GM18502 (cell line): Measurements from ENCODE around the gene IGF2.

Experiments used
- ATAC-seq: cut with Tn5 transposase; IDR thresholded peaks from one replicate; pipeline ENCODE4 v1.9.1; 2021; ENCODE audit warnings: mild to moderate bottlenecking; ENCODE audit not compliant: unreplicated experiment, poor library complexity

IGF2 gene

GRCh38 chr11:2155511-2155910 lies 16.3 kb upstream of the IGF2 start:
- no peak for ATAC-seq

GRCh38 chr11:2154889-2155288 lies 15.7 kb upstream of the IGF2 start:
- ATAC-seq: no peak

- no peak for ATAC-seq
Observed at GRCh38 chr11:2154195-2154585, 15.0 kb upstream of the IGF2 start.

- no peak for ATAC-seq
Observed at GRCh38 chr11:2153581-2154194, 14.5 kb upstream of the IGF2 start.

GRCh38 chr11:2151500-2152257 lies 12.5 kb upstream of the IGF2 start:
- ATAC-seq: no peak

- ATAC-seq: no peak
Observed at GRCh38 chr11:2149864-2150847, 11.0 kb upstream of the IGF2 start.

- ATAC-seq: no peak
Observed at GRCh38 chr11:2149460-2149859, 10.3 kb upstream of the IGF2 start.

GRCh38 chr11:2148595-2148994 lies 9.4 kb upstream of the IGF2 start:
- no peak for ATAC-seq

GRCh38 chr11:2147391-2147790 lies 8.2 kb upstream of the IGF2 start:
- no peak for ATAC-seq

GRCh38 chr11:2146051-2146450 lies 6.9 kb upstream of the IGF2 start:
- no peak for ATAC-seq

- no peak for ATAC-seq
Observed at GRCh38 chr11:2144544-2145248, 5.5 kb upstream of the IGF2 start.

GRCh38 chr11:2143799-2144543 lies 4.8 kb upstream of the IGF2 start:
- no peak for ATAC-seq

GRCh38 chr11:2143477-2143798 lies 4.2 kb upstream of the IGF2 start:
- no peak for ATAC-seq

GRCh38 chr11:2142762-2143202 lies 3.6 kb upstream of the IGF2 start:
- no peak for ATAC-seq

- no peak for ATAC-seq
Observed at GRCh38 chr11:2142300-2142759, 3.1 kb upstream of the IGF2 start.

- ATAC-seq: no peak
Observed at GRCh38 chr11:2140411-2141400, 1.5 kb upstream of the IGF2 start.

GRCh38 chr11:2139621-2140337 lies 590 bp upstream of the IGF2 start:
- no peak for ATAC-seq
